Psoas muscle (tissue), 8 donors: ENCODE data around the gene MMP12. TPM values are rescaled to one million over a fixed set of nuclear protein-coding genes. Genes with fewer than 3 reads are reported as not detected.

Source experiments
- ATAC-seq, 4 donors: fragments of 200-7000 bp; cut with Tn5 transposase; one replicate each; pipeline ENCODE4 v1.9.1; 2020; ENCODE audit warnings: moderate library complexity in 3 of 4, mild to moderate bottlenecking in 2 of 4
- DNase-seq, 2 donors: peaks; one replicate each; pipeline ENCODE4 v3.0.0-alpha.2; 2020
- H3K27ac ChIP-seq: fragments of 200-600 bp; one replicate; pipeline ENCODE4 v1.8.0; 2022
- H3K27me3 ChIP-seq, 3 donors: fragments of 200-600 bp in 1 of 3; one replicate each; pipeline versions ENCODE4 v1.6.1 to v1.8.0; 2013 to 2022; ENCODE audit warnings: low read length in 2 of 3, mild to moderate bottlenecking in 2 of 3, moderate library complexity in 1 of 3; ENCODE audit not compliant: insufficient read depth in 3 of 3
- H3K36me3 ChIP-seq, 2 donors: fragments of 200-600 bp in 1 of 2; one replicate each; pipeline versions ENCODE4 v1.6.1 to v1.8.0; 2013 to 2022; ENCODE audit warnings: low read depth in 1 of 2, mild to moderate bottlenecking in 1 of 2, moderate library complexity in 1 of 2; ENCODE audit not compliant: insufficient read depth in 1 of 2
- H3K4me1 ChIP-seq: fragments of 200-600 bp; one replicate; pipeline ENCODE4 v1.8.0; 2022
- H3K4me3 ChIP-seq: fragments of 200-600 bp; one replicate; pipeline ENCODE4 v1.8.0; 2022; ENCODE audit warnings: mild to moderate bottlenecking
- H3K9me3 ChIP-seq: fragments of 200-600 bp; one replicate; pipeline ENCODE4 v1.8.0; 2022
- WGBS, 3 donors: extraction: QIAGEN DNeasy Blood & Tissue Kit; methylation state at CpG; one replicate each; pipeline versions ENCODE4 v1.1.6 to v1.1.7; 2013; 5-methylcytosine and 5-hydroxymethylcytosine counted together
- intact Hi-C, 2 donors: fragments of 100-400 bp; cut with DNase I; formaldehyde crosslinking; loops; one replicate each; pipeline versions ENCODE4 v1.11.0 to v1.14.2; 2022
- polyA plus RNA-seq, 3 donors: library from polyadenylated mRNA; stranded (reverse); fragments of 200-250 nt; gene quantifications; one replicate each; pipeline ENCODE4 v1.2.3, GENCODE V29; 2013
- total RNA-seq, 4 donors: library from RNA; stranded (reverse); fragmentation: NEBNext Ultra II Directional in 2 of 4; extraction: Animal tissue kit (Norgen Biotek cat#: 25700) in 2 of 4; gene quantifications; one replicate each; pipeline versions ENCODE4 v1.2.1 to v1.2.4, GENCODE V29; 2021 to 2023
- TF ChIP-seq, protein P1 (sequence below): fragments of 200-600 bp; IDR thresholded peaks from one replicate; pipeline ENCODE4 v1.8.0; 2022; ENCODE audit warnings: antibody characterized with exemption
- donor health status: healthy with polysubstance abuse.
- donor health status: DM: no; HTN: no; CAD: no; lungs with moderate emphysema.
- donor health status: Bipolar disorder and iron deficiency.
- donor health status: healthy.
- donor health status: DM: yes; HTN: yes; CAD: no.
- donor health status: DM: no; HTN: no; CAD: no.
- donor health status: DM: no; HTN: no; CAD: no.
- donor health status: DM: yes; HTN: yes; CAD: no.

Gene MMP12
- total and polyA plus RNA-seq, 7 donors, result not detected

DNA sequence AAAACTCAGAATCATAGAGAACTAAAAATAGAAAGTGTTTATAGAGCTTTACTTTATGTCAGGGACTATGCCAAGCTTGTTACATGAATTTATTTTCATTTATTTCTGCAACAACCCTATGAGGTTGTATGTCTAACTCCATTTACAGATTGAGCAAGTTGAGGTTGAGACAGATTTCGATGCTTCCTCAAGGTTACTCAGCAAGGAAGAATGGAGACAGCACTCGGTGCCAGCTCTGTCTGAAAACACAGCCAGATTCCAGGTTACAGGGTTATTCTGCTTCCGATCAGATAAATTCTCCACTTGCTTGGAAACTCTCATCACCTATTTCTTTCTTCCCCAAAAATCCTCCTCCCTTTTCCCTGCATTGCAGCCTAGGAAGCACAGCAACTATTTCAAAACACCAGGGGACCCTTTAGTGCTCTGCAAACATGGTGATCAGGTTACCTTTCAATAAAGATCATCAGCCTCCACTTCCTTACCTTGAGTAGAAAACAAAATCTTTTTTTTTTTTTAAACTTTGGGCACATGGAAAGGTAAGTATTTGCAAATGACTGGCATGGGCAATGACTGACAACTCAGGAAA is 38.4 kb downstream of the MMP12 start:
- no peak for ATAC-seq
- Histone ChIP-seq H3K4me1 (no peaks in the 10 kb centered on the region), H3K27me3 (no peaks in the 10 kb centered on the region), H3K27ac (no peak overlapping the region), H3K9me3 (no peaks in the 10 kb centered on the region), H3K4me3 (no peak overlapping the region), H3K36me3 (no peaks in the 10 kb centered on the region)
- intact Hi-C loops, result no loop called here
- TF ChIP-seq, protein P1, sequence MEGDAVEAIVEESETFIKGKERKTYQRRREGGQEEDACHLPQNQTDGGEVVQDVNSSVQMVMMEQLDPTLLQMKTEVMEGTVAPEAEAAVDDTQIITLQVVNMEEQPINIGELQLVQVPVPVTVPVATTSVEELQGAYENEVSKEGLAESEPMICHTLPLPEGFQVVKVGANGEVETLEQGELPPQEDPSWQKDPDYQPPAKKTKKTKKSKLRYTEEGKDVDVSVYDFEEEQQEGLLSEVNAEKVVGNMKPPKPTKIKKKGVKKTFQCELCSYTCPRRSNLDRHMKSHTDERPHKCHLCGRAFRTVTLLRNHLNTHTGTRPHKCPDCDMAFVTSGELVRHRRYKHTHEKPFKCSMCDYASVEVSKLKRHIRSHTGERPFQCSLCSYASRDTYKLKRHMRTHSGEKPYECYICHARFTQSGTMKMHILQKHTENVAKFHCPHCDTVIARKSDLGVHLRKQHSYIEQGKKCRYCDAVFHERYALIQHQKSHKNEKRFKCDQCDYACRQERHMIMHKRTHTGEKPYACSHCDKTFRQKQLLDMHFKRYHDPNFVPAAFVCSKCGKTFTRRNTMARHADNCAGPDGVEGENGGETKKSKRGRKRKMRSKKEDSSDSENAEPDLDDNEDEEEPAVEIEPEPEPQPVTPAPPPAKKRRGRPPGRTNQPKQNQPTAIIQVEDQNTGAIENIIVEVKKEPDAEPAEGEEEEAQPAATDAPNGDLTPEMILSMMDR, result no peak
- peak in 1 of 2 donors; percentile 26 for DNase-seq
- 66 to 77% (median 71%) methylated on average over 3 of the region's 3 CpGs for WGBS, 3 donors

DNA sequence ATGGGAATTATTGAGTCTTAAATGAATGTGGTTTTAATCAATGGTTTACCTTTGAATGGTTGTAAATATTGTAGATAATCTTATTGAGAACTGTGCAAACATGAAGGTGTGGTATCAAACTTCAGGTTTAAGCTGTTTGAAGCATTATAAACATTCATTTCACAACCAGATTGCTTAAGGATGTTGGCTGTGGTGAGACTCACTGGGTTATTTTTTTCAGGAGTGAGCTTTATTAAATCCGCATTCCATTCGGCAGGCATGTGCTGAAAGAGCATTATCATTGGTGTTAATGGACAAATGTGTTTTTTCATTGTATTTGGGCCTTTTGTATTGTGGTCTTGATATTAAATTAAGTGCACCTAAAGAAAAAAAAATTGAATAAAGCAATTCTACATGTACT is 41.1 kb downstream of the MMP12 start:
- TF ChIP-seq, protein P1, result no peak
- intact Hi-C loops, result no loop called here
- no peaks in the 10 kb centered on the region for H3K27me3 ChIP-seq
- DNase-seq (no peak), ATAC-seq (no peak)
- WGBS, 3 donors, result 68 to 84% (median 78%) methylated on average over 2 of the region's 2 CpGs
- H3K9me3 ChIP-seq, result no peaks in the 10 kb centered on the region
- no peak overlapping the region for H3K4me3 ChIP-seq
- no peaks in the 10 kb centered on the region for H3K4me1 ChIP-seq
- H3K27ac ChIP-seq, result no peak overlapping the region
- H3K36me3 ChIP-seq, result no peaks in the 10 kb centered on the region

DNA sequence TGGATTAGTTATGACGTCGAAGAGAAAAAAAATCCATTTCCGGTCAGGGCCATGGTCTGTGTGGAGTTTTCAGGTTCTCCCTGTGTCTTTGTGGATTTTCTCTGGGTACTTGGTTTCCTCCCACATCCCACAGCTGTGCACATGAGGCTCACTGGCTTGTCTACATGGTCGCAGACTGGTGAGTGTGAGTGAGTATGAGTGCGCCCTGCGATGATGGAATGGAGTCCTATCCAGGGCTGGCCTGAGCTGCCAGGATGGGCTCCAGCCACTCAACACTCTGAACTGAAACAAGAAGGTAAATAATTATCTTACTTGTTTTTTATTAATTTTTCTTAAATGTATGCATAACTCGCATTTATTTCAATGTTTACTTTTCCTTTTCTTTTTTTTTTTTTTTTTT is 42.2 kb downstream of the MMP12 start:
- Histone ChIP-seq H3K36me3 (no peaks in the 10 kb centered on the region), H3K27ac (no peak overlapping the region), H3K4me3 (no peak overlapping the region), H3K4me1 (no peaks in the 10 kb centered on the region), H3K9me3 (no peaks in the 10 kb centered on the region), H3K27me3 (no peaks in the 10 kb centered on the region)
- no peak for ATAC-seq
- intact Hi-C loops, result no loop called here
- no peak for DNase-seq
- TF ChIP-seq, protein P1, result no peak
- WGBS, 3 donors, result 87 to 89% (median 88%) methylated on average over 7 of the region's 7 CpGs

DNA sequence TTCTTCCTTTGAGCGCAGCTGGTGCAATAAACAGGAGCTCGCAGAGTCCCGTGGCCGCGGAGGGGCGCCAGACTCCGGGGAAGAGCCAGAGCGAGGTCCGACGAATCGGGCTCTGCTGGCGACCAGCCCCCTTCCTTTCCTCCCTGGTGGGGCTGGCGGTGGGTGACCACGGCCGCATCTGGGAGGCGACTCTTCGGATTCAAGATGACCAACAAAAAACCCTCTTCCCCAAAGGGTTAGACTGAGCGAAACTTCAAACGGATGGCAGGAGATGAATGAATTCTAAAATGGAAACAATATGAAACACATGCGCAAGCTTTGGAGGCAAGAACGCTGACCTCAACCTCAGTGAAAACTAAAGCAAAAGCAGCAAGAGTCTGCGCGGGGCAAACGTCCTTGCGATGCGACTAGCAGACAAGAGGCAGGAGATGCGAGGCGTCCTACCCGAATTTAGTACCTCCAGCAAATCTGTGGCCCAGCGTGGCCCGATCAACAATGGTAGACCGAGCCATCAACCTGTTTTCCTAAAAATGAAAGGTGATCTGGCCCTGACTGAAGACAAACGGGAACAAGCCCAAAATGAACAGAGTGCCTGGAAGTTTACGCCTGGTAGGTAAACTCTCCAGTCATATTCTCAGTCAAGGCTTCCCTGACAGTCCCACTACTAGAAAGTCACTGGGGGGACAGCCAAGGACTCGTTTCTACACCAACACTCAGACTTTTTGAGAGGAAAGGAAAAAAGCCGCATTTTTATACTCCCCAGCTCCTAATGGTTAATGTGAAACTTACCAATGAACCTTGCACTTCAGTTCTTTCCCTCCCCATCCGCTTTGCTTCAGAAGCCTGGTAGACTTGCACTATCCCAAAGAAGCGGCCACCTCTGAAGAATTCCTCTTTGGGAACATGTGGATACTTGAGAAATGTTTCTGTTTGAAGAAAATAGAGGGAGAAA is 43.0 kb downstream of the MMP12 start:
- TF ChIP-seq, protein P1, result no peak
- peak; percentile 43 to 64 for DNase-seq
- no peak for ATAC-seq
- H3K27ac ChIP-seq, result no peak overlapping the region
- no peaks in the 10 kb centered on the region for H3K9me3 ChIP-seq
- intact Hi-C loops, result no loop called here
- no peak overlapping the region for H3K4me3 ChIP-seq
- H3K27me3 ChIP-seq, result no peaks in the 10 kb centered on the region
- no peaks in the 10 kb centered on the region for H3K4me1 ChIP-seq
- WGBS, 3 donors, result 41 to 48% (median 44%) methylated on average over 38 of the region's 38 CpGs
- H3K36me3 ChIP-seq, result no peaks in the 10 kb centered on the region
